Nephron (organoid): ENCODE measurements around the gene BCAR3.

Experiments used
- H3K27ac Mint-ChIP-seq, 3 experiments: 2 replicates each; pipeline ENCODE4 v1.8.0; 2020; ENCODE audit warnings: mixed read lengths in 3 of 3, mild to moderate bottlenecking in 2 of 3, moderate library complexity in 1 of 3
- H3K27me3 Mint-ChIP-seq: 2 replicates; pipeline ENCODE4 v1.8.0; 2021; ENCODE audit warnings: low read depth, mild to moderate bottlenecking, moderate library complexity, mixed read lengths
- H3K36me3 Mint-ChIP-seq: 2 replicates; pipeline ENCODE4 v1.8.0; 2020; ENCODE audit warnings: low read depth, mixed read lengths
- H3K4me1 Mint-ChIP-seq: 2 replicates; pipeline ENCODE4 v1.8.0; 2020; ENCODE audit warnings: mixed read lengths
- H3K4me3 Mint-ChIP-seq, 3 experiments: 2 replicates each; pipeline ENCODE4 v1.8.0; 2020; ENCODE audit warnings: mild to moderate bottlenecking in 3 of 3, mixed read lengths in 3 of 3, moderate library complexity in 2 of 3
- H3K9me3 Mint-ChIP-seq: 2 replicates; pipeline ENCODE4 v1.8.0; 2020; ENCODE audit warnings: mixed read lengths
- CTCF ChIP-seq, 3 experiments: fragments of 200-600 bp; sonication (generic); IDR thresholded peaks; one replicate each; pipeline ENCODE4 v1.5.0; 2021; ENCODE audit warnings: antibody characterized with exemption in 3 of 3; ENCODE audit not compliant: unreplicated experiment in 3 of 3

The BCAR3 gene

GRCh38 chr1:93683234-93683633 is 1.6 kb upstream of the BCAR3 start:
- Mint-ChIP-seq H3K27me3 (peaks cover 32% of the 10 kb centered on the region), H3K36me3 (no peaks in the 10 kb centered on the region), H3K4me1 (peaks cover 27% of the 10 kb centered on the region), H3K4me3 (peak overlapping the region; percentile 62 to 74 (median 73)), H3K27ac (peak overlapping the region in 1 of 3 experiments; percentile 68), H3K9me3 (no peaks in the 10 kb centered on the region)
- TF ChIP-seq CTCF (IDR thresholded peaks at IDR 0.05; ENCODE audit: unreplicated experiment in 3 of 3), result no peak

GRCh38 chr1:93681989-93682412 is 364 bp upstream of the BCAR3 start:
- peak in 1 of 3 experiments; percentile 6 for TF ChIP-seq CTCF (IDR thresholded peaks at IDR 0.05; ENCODE audit: unreplicated experiment in 3 of 3)
- Mint-ChIP-seq H3K4me1 (peaks cover 37% of the 10 kb centered on the region), H3K27ac (peak overlapping the region; percentile 23 to 84 (median 79)), H3K27me3 (peaks cover 32% of the 10 kb centered on the region), H3K9me3 (no peaks in the 10 kb centered on the region), H3K4me3 (peak overlapping the region; percentile 84 to 93 (median 90)), H3K36me3 (peaks cover 6% of the 10 kb centered on the region)

- Mint-ChIP-seq H3K27ac (peak overlapping the region; percentile 78 to 93 (median 91)), H3K36me3 (peaks cover 6% of the 10 kb centered on the region), H3K9me3 (no peaks in the 10 kb centered on the region), H3K4me1 (peaks cover 52% of the 10 kb centered on the region), H3K27me3 (peaks cover 32% of the 10 kb centered on the region), H3K4me3 (peak overlapping the region; percentile 83 to 94 (median 91))
- peak; percentile 54 to 63 (median 57) for TF ChIP-seq CTCF (IDR thresholded peaks at IDR 0.05; ENCODE audit: unreplicated experiment in 3 of 3)
These were observed 1.1 kb downstream of the BCAR3 start for GRCh38 chr1:93680420-93681100.

GRCh38 chr1:93680076-93680419 is 1.6 kb downstream of the BCAR3 start:
- TF ChIP-seq CTCF (IDR thresholded peaks at IDR 0.05; ENCODE audit: unreplicated experiment in 3 of 3), result no peak
- H3K27ac Mint-ChIP-seq, result peak overlapping the region; percentile 78 to 93 (median 91)
- H3K27me3 Mint-ChIP-seq, result peaks cover 29% of the 10 kb centered on the region
- peak overlapping the region; percentile 83 to 94 (median 91) for H3K4me3 Mint-ChIP-seq
- peaks cover 57% of the 10 kb centered on the region for H3K4me1 Mint-ChIP-seq
- H3K9me3 Mint-ChIP-seq, result no peaks in the 10 kb centered on the region
- H3K36me3 Mint-ChIP-seq, result peaks cover 6% of the 10 kb centered on the region

GRCh38 chr1:93679546-93679945 is 2.1 kb downstream of the BCAR3 start:
- Mint-ChIP-seq H3K36me3 (peaks cover 6% of the 10 kb centered on the region), H3K4me3 (peak overlapping the region; percentile 83 to 94 (median 91)), H3K27ac (peak overlapping the region; percentile 78 to 93 (median 91)), H3K4me1 (peaks cover 62% of the 10 kb centered on the region), H3K9me3 (no peaks in the 10 kb centered on the region), H3K27me3 (peaks cover 24% of the 10 kb centered on the region)
- no peak for TF ChIP-seq CTCF (IDR thresholded peaks at IDR 0.05; ENCODE audit: unreplicated experiment in 3 of 3)
